HG03565 (cell line): ENCODE results near the gene GNAQ.
A peak's percentile ranks its signal among the peaks of the same experiment; 100 is the strongest.

ENCODE experiments used
- ATAC-seq: cut with Tn5 transposase; IDR thresholded peaks from one replicate; pipeline ENCODE4 v1.9.1; 2021; ENCODE audit warnings: mild to moderate bottlenecking, moderate library complexity; ENCODE audit not compliant: unreplicated experiment

GNAQ gene

GRCh38 chr9:77910194-77910621, 121.4 kb downstream of the GNAQ start:
- no peak for ATAC-seq

DNA sequence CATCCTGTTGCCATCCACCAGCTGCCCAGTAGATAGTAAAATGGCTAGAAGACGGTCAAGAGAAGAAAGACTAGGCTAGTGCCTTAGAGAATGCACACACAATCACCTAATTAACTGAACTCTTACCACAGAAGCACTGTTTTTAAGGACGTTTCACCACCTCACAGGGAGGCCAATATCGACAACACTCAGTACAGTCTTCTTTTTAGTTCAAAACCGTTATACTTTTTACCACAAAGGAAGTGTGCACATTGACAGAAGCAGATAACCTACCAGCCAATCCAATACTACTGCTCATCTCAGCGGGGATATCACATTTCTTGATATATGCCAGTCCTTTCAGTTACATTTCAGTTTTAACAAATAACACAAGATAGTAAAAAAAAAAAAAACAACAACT, 122.3 kb downstream of the GNAQ start:
- no peak for ATAC-seq

DNA sequence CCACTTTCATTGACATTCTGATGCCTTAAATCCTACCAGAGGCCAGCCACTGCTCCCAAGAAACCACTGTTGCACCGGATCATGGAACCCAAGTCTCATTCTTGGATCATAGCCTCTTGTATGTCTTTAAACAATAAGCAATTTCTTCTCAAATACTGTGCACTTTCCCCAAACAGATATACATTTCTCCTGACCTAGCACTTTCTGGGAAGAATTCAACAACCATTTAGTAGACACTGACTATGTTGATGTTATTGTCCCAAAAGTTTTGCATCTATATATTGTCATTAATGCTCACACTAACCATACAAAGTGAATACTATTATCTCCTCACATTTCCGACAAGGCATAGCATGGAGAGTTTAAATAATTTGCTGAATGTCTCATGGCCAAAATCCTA, 123.3 kb downstream of the GNAQ start:
- ATAC-seq = no peak

GRCh38 chr9:77907585-77907984, 124.0 kb downstream of the GNAQ start:
- ATAC-seq = no peak

GRCh38 chr9:77906991-77907390, 124.6 kb downstream of the GNAQ start:
- no peak for ATAC-seq

- ATAC-seq = no peak
Observed at GRCh38 chr9:77903666-77904285, 127.8 kb downstream of the GNAQ start.

GRCh38 chr9:77901771-77902170, 129.8 kb downstream of the GNAQ start:
- no peak for ATAC-seq

DNA sequence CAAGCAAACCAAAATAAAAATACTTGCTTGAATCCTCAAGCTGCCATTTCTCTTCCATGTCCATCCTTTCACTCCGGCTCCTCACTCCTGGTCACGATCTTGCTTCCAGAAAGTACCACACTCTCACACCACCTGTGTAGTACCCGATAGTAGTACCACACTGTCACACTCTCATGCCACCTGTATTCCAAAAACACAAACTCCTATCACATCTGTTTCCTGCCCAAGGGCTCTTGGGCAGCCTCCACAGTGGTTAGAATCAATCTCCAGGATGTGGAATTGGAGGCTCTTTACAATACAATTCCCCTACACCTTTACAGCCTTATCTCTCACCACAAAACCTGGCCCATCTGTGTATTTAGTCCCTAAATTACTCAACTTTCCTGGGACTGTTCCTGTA, 130.6 kb downstream of the GNAQ start:
- no peak for ATAC-seq

DNA sequence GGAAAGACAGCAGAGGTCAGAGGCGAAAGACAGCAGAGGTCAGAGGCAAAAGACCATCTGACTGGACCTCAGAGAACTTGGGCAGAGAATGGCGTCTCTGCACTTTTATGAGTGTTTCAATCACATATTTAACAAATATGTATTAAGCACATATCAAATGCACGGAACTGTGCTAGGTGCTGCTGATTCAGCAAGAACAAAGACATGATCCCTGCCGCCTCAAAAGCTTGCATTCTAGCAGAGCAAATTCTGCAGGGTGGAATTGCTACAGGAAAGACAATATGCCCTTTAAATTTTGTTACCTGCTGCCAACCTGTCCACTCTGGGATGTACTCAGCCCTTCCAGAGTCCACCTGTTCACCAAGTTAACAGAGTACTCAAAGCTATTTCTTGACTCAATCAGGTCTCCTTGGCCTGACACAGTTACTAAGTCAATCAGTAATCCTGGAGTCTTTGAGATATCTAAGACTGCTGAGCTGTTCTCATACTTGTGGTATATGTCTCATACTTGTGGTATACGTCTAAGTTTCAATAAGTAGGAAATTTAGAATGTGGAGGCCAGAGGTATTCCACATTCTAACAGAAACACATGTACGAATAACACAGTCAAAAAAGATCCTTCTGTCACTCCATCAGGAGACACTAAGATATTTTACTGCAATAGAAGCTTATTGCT, 131.8 kb downstream of the GNAQ start:
- no peak for ATAC-seq

- no peak for ATAC-seq
Observed at GRCh38 chr9:77898864-77899263, 132.7 kb downstream of the GNAQ start.

GRCh38 chr9:77896938-77897667, 134.5 kb downstream of the GNAQ start:
- ATAC-seq = no peak

DNA sequence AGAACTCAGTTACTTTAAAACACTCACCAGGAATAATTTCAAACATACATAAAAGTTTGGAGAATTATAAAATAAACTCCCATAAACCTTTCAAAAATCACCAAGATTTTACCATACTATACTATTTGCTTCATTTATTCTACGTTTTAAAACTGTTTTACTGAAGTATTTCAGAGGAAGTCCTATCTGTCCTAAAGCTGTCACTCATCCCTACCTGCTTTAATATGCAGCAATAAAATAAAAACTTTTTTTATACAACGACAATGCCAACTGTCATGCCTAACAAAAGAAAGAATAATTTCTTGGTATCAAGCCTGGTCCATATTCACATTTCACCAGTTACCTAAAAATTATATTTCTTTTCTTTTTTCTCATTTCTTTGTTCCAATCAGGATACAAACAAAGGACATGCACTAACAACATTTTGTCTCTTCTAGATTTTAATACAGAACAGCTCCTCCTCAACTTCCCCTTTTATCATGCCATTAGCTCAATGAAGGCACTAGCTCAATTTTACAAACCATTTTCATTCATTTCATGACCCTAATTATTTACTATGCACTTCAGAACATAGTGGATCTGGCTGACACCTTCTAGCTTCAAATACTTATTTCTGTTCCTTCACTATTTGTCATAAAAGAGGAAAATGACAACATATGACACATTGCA, 135.2 kb downstream of the GNAQ start:
- ATAC-seq = no peak

- no peak for ATAC-seq
Observed at GRCh38 chr9:77893706-77894105, 137.9 kb downstream of the GNAQ start.

DNA sequence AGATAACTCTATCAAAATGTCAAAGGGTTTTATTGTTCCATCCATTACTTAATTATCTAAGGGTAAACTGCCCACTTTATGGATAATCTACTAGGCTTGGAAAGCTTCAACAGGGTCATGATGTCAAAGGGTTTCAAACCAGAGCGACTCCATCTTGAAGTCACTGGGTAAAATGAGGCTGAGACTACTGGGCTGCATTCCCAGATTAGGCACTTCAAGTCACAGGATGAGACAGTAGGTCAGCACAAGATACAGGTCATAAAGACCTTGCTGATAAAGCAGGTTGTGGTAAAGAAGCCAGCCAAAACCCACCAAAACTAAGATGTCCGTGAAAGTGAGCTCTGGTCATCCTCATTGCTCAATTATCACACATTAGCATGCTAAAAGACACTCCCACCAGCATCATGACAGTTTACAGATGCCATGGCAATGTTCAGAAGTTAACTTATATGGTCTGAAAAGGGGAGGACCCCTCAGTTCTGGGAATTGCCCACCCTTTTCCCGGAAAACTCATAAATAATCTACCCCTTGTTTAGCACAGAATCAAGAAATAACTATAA, 138.6 kb downstream of the GNAQ start:
- ATAC-seq = no peak

GRCh38 chr9:77892171-77892570, 139.4 kb downstream of the GNAQ start:
- ATAC-seq = peak; percentile 83

DNA sequence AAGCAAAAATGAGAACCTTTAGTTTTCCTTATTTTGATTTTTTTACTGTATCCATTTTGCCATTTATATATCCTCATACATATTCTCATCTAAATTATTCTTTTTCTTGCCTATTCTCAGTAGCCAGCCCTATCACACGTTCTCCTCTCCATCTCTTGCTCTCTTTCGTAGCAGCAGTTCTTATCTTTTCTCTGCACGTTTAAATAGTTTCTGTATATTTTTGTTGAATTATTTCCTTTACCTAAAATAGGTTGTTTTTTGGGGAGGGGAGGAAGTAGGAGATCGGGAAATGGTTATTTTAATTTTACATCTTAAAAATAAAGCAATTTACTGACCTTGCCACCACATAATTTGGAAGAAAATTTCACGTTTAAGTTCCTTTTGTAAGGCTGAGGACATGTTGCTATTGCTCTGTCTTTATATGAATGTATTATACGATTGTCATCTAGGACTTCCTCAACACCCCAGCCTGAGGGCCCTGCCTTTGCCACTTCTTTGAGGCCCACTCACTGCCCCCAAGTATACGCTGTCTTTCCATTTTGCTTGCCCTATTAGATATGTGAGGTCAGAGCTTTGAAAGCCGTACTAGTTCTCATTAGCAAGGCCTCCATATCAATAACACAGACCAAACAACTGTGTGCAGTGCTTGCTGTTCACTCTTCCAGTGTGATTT, 140.3 kb downstream of the GNAQ start:
- ATAC-seq = no peak

- no peak for ATAC-seq
Observed at GRCh38 chr9:77887662-77888061, 143.9 kb downstream of the GNAQ start.

- no peak for ATAC-seq
Observed at GRCh38 chr9:77885104-77885672, 146.4 kb downstream of the GNAQ start.

- no peak for ATAC-seq
Observed at GRCh38 chr9:77883846-77884771, 147.5 kb downstream of the GNAQ start.
